Measurements from ENCODE around the gene FBF1.

GRCh38 chr17:75959839-75960511 lies 19.1 kb upstream of the FBF1 start:
- TF ChIP-seq ZFP69B (tag by site-specific recombination; IDR thresholded peaks at IDR 0.05) = no peak
- no peak for TF ChIP-seq ZEB2 (tag by site-specific recombination; IDR thresholded peaks at IDR 0.05)
- TF ChIP-seq ZNF501 (tag by site-specific recombination; IDR thresholded peaks at IDR 0.05) = no peak
- TF ChIP-seq GLI4 (tag by site-specific recombination; IDR thresholded peaks at IDR 0.05) = no peak
- TF ChIP-seq TCF7L2 (IDR thresholded peaks at IDR 0.05; ENCODE audit: borderline replicate concordance, low read depth, low read length) = no peak
- TF ChIP-seq ZNF791 (tag by site-specific recombination; IDR thresholded peaks at IDR 0.05) = no peak
- TF ChIP-seq ATF2 (tag by site-specific recombination; IDR thresholded peaks at IDR 0.05; ENCODE audit: low read depth) = no peak
- no peak for TF ChIP-seq CTCF (tag by site-specific recombination; IDR thresholded peaks at IDR 0.05)
- no peak for TF ChIP-seq ZNF571 (tag by site-specific recombination; IDR thresholded peaks at IDR 0.05)
- TF ChIP-seq ZNF292 (tag by site-specific recombination; IDR thresholded peaks at IDR 0.05; ENCODE audit: borderline replicate concordance, low read depth) = no peak
- no peak for TF ChIP-seq ZBTB1 (tag by site-specific recombination; IDR thresholded peaks at IDR 0.05)

All from HEK293 (cell line).